IPS-18a (cell line): ENCODE data around the gene VWA8.
"Not testable (repeated sequence)": the region's sequence is repeated elsewhere in the genome, so short reads cannot be mapped to it uniquely, and the experiment has no call there.

Source experiments
- H3K27ac ChIP-seq: one replicate; pipeline ENCODE4 v1.5.1; 2013; ENCODE audit warnings: low read length
- H3K27me3 ChIP-seq: one replicate; pipeline ENCODE4 v1.6.1; 2013; ENCODE audit warnings: mild to moderate bottlenecking, low read length; ENCODE audit not compliant: control insufficient read depth, insufficient read depth
- H3K36me3 ChIP-seq: one replicate; pipeline ENCODE4 v1.6.1; 2013; ENCODE audit warnings: low read depth, low read length; ENCODE audit not compliant: control insufficient read depth
- H3K4me1 ChIP-seq: one replicate; pipeline ENCODE4 v1.6.1; 2013; ENCODE audit warnings: low read depth, low read length; ENCODE audit not compliant: control insufficient read depth
- H3K4me3 ChIP-seq: one replicate; pipeline ENCODE4 v1.5.1; 2013; ENCODE audit warnings: low read length
- H3K9ac ChIP-seq: one replicate; pipeline ENCODE4 v1.6.1; 2013; ENCODE audit warnings: mild to moderate bottlenecking, low read length, moderate library complexity
- H3K9me3 ChIP-seq: one replicate; pipeline ENCODE4 v1.6.1; 2013; ENCODE audit warnings: low read depth, low read length; ENCODE audit not compliant: control insufficient read depth

The VWA8 gene

GRCh38 chr13:41637032-41637431 lies 323.9 kb downstream of the VWA8 start:
- H3K9me3 ChIP-seq, H3K27me3 ChIP-seq, H3K36me3 ChIP-seq, H3K27ac ChIP-seq, H3K4me3 ChIP-seq, H3K9ac ChIP-seq, H3K4me1 ChIP-seq: not testable (repeated sequence)

DNA sequence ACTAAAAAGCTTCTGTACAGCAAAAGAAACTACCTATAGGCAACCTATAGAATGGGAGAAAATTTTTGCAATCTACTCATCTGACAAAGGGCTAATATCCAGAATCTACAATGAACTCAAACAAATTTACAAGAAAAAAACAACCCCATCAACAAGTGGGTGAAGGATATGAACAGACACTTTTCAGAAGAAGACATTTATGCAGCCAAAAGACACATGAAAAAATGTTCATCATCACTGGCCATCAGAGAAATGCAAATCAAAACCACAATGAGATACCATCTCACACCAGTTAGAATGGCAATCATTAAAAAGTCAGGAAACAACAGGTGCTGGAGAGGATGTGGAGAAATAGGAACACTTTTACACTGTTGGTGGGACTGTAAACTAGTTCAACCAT lies 324.3 kb downstream of the VWA8 start:
- not testable (repeated sequence) for H3K9me3 ChIP-seq, H3K4me1 ChIP-seq, H3K27ac ChIP-seq, H3K9ac ChIP-seq, H3K36me3 ChIP-seq, H3K4me3 ChIP-seq, H3K27me3 ChIP-seq

GRCh38 chr13:41634407-41634806 lies 326.5 kb downstream of the VWA8 start:
- no peaks in the 10 kb centered on the region for H3K9me3 ChIP-seq
- H3K4me3 ChIP-seq = no peak overlapping the region
- no peaks in the 10 kb centered on the region for H3K4me1 ChIP-seq
- no peak overlapping the region for H3K9ac ChIP-seq
- no peak overlapping the region for H3K27ac ChIP-seq
- no peaks in the 10 kb centered on the region for H3K36me3 ChIP-seq
- no peaks in the 10 kb centered on the region for H3K27me3 ChIP-seq

DNA sequence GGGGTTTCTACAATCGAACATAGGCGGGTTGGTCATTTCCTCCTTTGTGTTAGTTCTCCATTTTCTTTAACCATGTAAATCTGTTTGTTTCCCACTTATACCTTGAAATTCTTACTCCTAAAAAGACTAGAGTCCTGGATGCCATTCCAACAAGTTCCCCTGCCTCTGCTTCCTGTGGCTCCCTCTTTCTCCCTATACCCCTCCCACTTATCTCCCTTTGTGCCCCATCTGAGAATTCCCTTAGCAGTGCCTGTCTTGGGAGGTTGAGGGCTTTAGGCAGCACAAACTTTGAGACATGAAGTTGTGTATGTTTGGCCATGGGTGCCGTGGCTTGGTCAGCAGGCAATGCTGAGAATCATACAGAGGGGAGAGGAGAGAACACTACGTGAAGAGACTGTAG lies 327.1 kb downstream of the VWA8 start:
- Histone ChIP-seq H3K27ac (no peak overlapping the region), H3K27me3 (no peaks in the 10 kb centered on the region), H3K4me1 (no peaks in the 10 kb centered on the region), H3K9ac (no peak overlapping the region), H3K9me3 (no peaks in the 10 kb centered on the region), H3K36me3 (no peaks in the 10 kb centered on the region), H3K4me3 (no peak overlapping the region)

- no peaks in the 10 kb centered on the region for H3K27me3 ChIP-seq
- H3K27ac ChIP-seq = no peak overlapping the region
- no peaks in the 10 kb centered on the region for H3K9me3 ChIP-seq
- no peak overlapping the region for H3K4me3 ChIP-seq
- no peaks in the 10 kb centered on the region for H3K36me3 ChIP-seq
- no peaks in the 10 kb centered on the region for H3K4me1 ChIP-seq
- no peak overlapping the region for H3K9ac ChIP-seq
Measured at GRCh38 chr13:41631296-41631965, 329.5 kb downstream of the VWA8 start.

DNA sequence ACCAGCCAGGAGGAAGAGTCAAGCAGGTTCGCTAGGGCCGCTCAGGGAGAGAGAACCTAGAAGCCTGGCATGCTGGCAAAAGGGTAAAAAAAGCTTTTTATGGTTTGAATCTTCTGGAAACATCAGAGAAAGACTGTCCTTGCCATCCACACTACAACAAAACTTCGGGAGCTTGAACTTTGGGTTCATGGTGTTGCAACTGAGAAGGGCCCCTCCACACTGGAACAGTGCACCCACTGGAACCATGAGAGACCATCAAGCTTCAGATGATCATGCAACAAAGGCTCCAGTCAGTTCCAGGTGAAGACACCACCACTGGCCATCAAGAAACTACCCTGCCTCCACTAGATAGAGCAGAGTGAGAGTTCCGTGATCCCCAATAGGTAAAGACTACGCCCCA lies 333.5 kb downstream of the VWA8 start:
- H3K9ac ChIP-seq = no peak overlapping the region
- no peaks in the 10 kb centered on the region for H3K27me3 ChIP-seq
- no peaks in the 10 kb centered on the region for H3K9me3 ChIP-seq
- no peak overlapping the region for H3K27ac ChIP-seq
- no peaks in the 10 kb centered on the region for H3K36me3 ChIP-seq
- no peak overlapping the region for H3K4me3 ChIP-seq
- H3K4me1 ChIP-seq = no peaks in the 10 kb centered on the region

DNA sequence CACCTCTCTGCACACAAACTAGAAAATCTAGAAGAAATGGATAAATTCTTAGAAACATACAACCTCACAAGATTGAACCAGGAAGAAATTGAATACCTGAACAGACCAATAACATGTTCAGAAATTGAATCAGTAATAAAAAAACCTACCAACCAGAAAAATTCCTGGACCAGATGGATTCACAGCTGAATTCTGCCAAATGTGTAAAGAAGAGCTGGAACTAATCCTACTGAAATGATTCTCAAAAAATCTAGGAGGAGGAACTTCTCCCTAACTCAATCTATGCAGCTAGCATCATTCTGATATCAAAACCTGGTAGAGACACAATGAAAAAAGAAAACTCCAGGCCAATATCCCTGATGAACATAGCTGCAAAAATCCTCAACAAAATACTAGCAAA lies 336.9 kb downstream of the VWA8 start:
- Histone ChIP-seq H3K9ac (no peak overlapping the region), H3K27ac (no peak overlapping the region), H3K9me3 (no peaks in the 10 kb centered on the region), H3K4me1 (no peaks in the 10 kb centered on the region), H3K27me3 (no peaks in the 10 kb centered on the region), H3K4me3 (no peak overlapping the region), H3K36me3 (no peaks in the 10 kb centered on the region)

DNA sequence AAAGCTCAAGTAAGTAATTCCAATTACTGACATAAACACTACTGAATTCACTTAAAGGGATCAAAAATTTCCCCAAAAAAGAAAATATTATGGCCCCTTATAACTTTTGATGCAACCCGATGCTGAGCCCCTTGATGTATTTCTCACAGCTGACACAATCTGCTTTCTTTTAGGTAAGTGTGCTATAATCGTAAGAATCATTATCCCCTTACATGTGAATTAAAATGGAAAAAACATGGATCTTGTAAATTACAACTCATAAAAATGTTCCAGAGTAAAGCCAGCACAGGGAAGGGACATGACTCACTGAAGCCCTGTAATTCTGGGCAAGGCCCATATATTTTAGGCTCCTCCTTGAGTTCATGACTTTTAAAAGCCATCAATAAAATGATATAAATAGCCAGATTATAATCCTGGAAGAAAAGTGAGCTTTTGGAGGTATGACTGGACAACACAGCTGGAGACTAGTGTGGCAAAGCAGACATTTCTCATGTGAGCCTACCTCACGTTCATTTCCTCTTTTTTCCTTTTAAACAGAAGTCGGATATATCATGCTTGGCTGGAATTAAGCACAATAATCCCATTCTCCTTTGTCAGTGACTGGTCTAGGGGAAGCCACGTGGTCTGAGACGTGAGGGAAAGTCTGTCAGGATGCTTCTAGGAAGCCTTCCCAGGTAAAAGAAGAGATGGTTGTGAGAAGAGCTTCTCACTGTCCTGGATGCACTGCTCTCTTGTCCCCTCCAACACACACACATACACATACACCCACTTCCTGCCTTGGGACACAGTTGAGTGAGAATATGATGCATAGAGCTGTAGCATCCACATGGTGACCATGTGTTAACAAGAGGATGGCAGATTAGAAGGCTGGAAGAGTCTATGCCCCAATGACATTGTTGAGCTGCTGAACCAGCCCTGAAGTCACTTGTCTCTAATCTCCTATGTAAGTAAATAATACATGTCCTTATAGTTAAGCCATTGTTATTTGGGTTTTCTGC lies 338.2 kb downstream of the VWA8 start:
- H3K27ac ChIP-seq = no peak overlapping the region
- no peaks in the 10 kb centered on the region for H3K4me1 ChIP-seq
- no peak overlapping the region for H3K9ac ChIP-seq
- no peak overlapping the region for H3K4me3 ChIP-seq
- H3K27me3 ChIP-seq = no peaks in the 10 kb centered on the region
- H3K9me3 ChIP-seq = no peaks in the 10 kb centered on the region
- H3K36me3 ChIP-seq = no peaks in the 10 kb centered on the region

GRCh38 chr13:41621716-41622431 lies 339.0 kb downstream of the VWA8 start:
- Histone ChIP-seq H3K36me3 (no peaks in the 10 kb centered on the region), H3K27ac (no peak overlapping the region), H3K9ac (no peak overlapping the region), H3K4me3 (no peak overlapping the region), H3K27me3 (no peaks in the 10 kb centered on the region), H3K9me3 (no peaks in the 10 kb centered on the region), H3K4me1 (no peaks in the 10 kb centered on the region)

DNA sequence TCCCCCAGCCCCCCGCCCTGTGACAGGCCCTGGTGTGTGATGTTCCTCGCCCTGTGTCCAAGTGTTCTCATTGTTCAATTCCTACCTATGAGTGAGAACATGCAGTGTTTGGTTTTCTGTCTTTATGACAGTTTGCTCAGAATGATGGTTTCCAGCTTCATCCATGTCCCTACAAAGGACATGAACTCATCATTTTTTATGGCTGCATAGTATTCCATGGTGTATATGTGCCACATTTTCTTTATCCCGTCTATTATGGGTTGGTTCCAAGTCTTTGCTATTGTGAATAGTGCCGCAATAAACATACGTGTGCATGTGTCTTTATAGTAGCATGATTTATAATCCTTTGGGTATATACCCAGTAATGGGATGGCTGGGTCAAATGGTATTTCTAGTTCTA lies 343.3 kb downstream of the VWA8 start:
- H3K9me3 ChIP-seq, H3K27ac ChIP-seq, H3K36me3 ChIP-seq, H3K4me1 ChIP-seq, H3K27me3 ChIP-seq, H3K9ac ChIP-seq, H3K4me3 ChIP-seq: not testable (repeated sequence)

- H3K4me3 ChIP-seq = no peak overlapping the region
- H3K27me3 ChIP-seq = no peaks in the 10 kb centered on the region
- no peak overlapping the region for H3K27ac ChIP-seq
- no peaks in the 10 kb centered on the region for H3K9me3 ChIP-seq
- H3K9ac ChIP-seq = no peak overlapping the region
- H3K4me1 ChIP-seq = no peaks in the 10 kb centered on the region
- H3K36me3 ChIP-seq = peaks cover under 1% of the 10 kb centered on the region
Measured at GRCh38 chr13:41616151-41616550, 344.8 kb downstream of the VWA8 start.
